Brain microvascular endothelial cell (primary cell): ENCODE data around the gene GPX6.

Experiments
- DNase-seq: peaks from one replicate; pipeline ENCODE4 v3.0.0-alpha.2; 2020
- H3K27ac ChIP-seq: fragments of 250-450 bp; sonication (Bioruptor Pico); 2 replicates; pipeline ENCODE4 v1.5.1; 2020; ENCODE audit warnings: mild to moderate bottlenecking, moderate library complexity
- H3K27me3 ChIP-seq: fragments of 250-450 bp; sonication (Bioruptor Pico); replicated peaks from 2 replicates; pipeline ENCODE4 v1.5.1; 2020; ENCODE audit warnings: mild to moderate bottlenecking
- H3K36me3 ChIP-seq: fragments of 250-450 bp; sonication (Bioruptor Pico); replicated peaks from 2 replicates; pipeline ENCODE4 v1.5.1; 2020; ENCODE audit warnings: mild to moderate bottlenecking
- H3K4me3 ChIP-seq: 2 replicates; pipeline ENCODE4 v1.5.1; 2011; ENCODE audit warnings: low read depth, mild to moderate bottlenecking, control low read depth, low read length, moderate library complexity
- CTCF ChIP-seq: IDR thresholded peaks from 2 replicates; pipeline ENCODE4 v1.5.1; 2011; ENCODE audit warnings: low read depth, mild to moderate bottlenecking, moderate library complexity, low read length, control low read depth, inconsistent platforms; ENCODE audit errors: missing control alignments
- in situ Hi-C: cut with HindIII; loops from 2 replicates; pipeline ENCODE4 v1.10.0; 2017; ENCODE audit warnings: low sequenced_read_pairs, low pct_ligation_motif_present

The GPX6 gene

GRCh38 chr6:28489366-28490204, 26.0 kb downstream of the GPX6 start:
- peak; percentile 79 for DNase-seq
- Histone ChIP-seq H3K27me3 (no peaks in the 10 kb centered on the region), H3K36me3 (no peaks in the 10 kb centered on the region), H3K27ac (peak overlapping the region; percentile 66), H3K4me3 (peak overlapping the region; percentile 73)
- TF ChIP-seq CTCF = no peak
- in situ Hi-C loops = no loop called here

GRCh38 chr6:28488916-28489365, 26.7 kb downstream of the GPX6 start:
- in situ Hi-C loops = no loop called here
- DNase-seq = peak; percentile 72
- Histone ChIP-seq H3K4me3 (peak overlapping the region; percentile 73), H3K36me3 (no peaks in the 10 kb centered on the region), H3K27ac (no peak overlapping the region), H3K27me3 (no peaks in the 10 kb centered on the region)
- no peak for TF ChIP-seq CTCF

GRCh38 chr6:28486988-28487742, 28.4 kb downstream of the GPX6 start:
- TF ChIP-seq CTCF = no peak
- in situ Hi-C loops = no loop called here
- no peak overlapping the region for H3K4me3 ChIP-seq
- H3K27me3 ChIP-seq = peaks cover 3% of the 10 kb centered on the region
- H3K36me3 ChIP-seq = no peaks in the 10 kb centered on the region
- no peak for DNase-seq
- H3K27ac ChIP-seq = no peak overlapping the region

- in situ Hi-C loops = no loop called here
- no peak for TF ChIP-seq CTCF
- Histone ChIP-seq H3K4me3 (no peak overlapping the region), H3K27ac (no peak overlapping the region), H3K36me3 (no peaks in the 10 kb centered on the region), H3K27me3 (peaks cover 8% of the 10 kb centered on the region)
- no peak for DNase-seq
Observed at GRCh38 chr6:28486533-28486932, 29.1 kb downstream of the GPX6 start.

- no peak for DNase-seq
- Histone ChIP-seq H3K4me3 (no peak overlapping the region), H3K36me3 (no peaks in the 10 kb centered on the region), H3K27ac (no peak overlapping the region), H3K27me3 (peaks cover 12% of the 10 kb centered on the region)
- in situ Hi-C loops = no loop called here
- no peak for TF ChIP-seq CTCF
Observed at GRCh38 chr6:28485482-28485881, 30.1 kb downstream of the GPX6 start.
